CD4-positive, CD25-positive, alpha-beta regulatory T cell (primary cell): Measurements from ENCODE around the gene KCNQ2. TPM values are rescaled to one million over a fixed set of nuclear protein-coding genes. Genes with fewer than 3 reads are reported as not detected.

Experiments
- ATAC-seq, 2 donors: fragments of 150-1000 bp; cut with Tn5 transposase; one replicate each; pipeline ENCODE4 v1.10.0; 2021; ENCODE audit warnings: low read depth in 2 of 2, moderate number of reproducible peaks in 2 of 2, moderate library complexity in 1 of 2
- DNase-seq, 3 donors: peaks; one replicate each; pipeline versions ENCODE4 v3.0.0 to v3.0.0-alpha.2; 2012 to 2022; ENCODE audit warnings: mixed read lengths in 1 of 3
- H3K27ac ChIP-seq: one replicate; pipeline ENCODE4 v1.7.0; 2013; ENCODE audit warnings: mild to moderate bottlenecking, low read length; ENCODE audit not compliant: insufficient read depth, poor library complexity, severe bottlenecking
- H3K27me3 ChIP-seq: one replicate; pipeline ENCODE4 v1.7.0; 2013; ENCODE audit warnings: low read length; ENCODE audit not compliant: control insufficient read depth, insufficient read depth
- H3K36me3 ChIP-seq: one replicate; pipeline ENCODE4 v1.7.0; 2013; ENCODE audit warnings: mild to moderate bottlenecking, low read length, moderate library complexity; ENCODE audit not compliant: control insufficient read depth, insufficient read depth
- H3K4me1 ChIP-seq: 2 replicates; pipeline ENCODE4 v1.7.0; 2013; ENCODE audit warnings: mild to moderate bottlenecking, low read length; ENCODE audit not compliant: insufficient read depth, control insufficient read depth, poor library complexity, severe bottlenecking
- H3K4me3 ChIP-seq: one replicate; pipeline ENCODE4 v1.7.0; 2013; ENCODE audit warnings: low read depth, mild to moderate bottlenecking, low read length, moderate library complexity
- H3K9me3 ChIP-seq, 2 experiments: 1 replicate in 1 of 2; 2 replicates in 1 of 2; pipeline ENCODE4 v1.7.0; 2013; ENCODE audit warnings: low read length in 2 of 2, mild to moderate bottlenecking in 1 of 2, moderate library complexity in 1 of 2; ENCODE audit not compliant: control insufficient read depth in 2 of 2
- H3K27ac Mint-ChIP-seq, 3 donors: one replicate each; pipeline ENCODE4 v1.8.0; 2020 to 2022; ENCODE audit warnings: mild to moderate bottlenecking in 3 of 3, mixed read lengths in 3 of 3, moderate library complexity in 2 of 3
- H3K27me3 Mint-ChIP-seq: one replicate; pipeline ENCODE4 v1.8.0; 2022; ENCODE audit warnings: mild to moderate bottlenecking, mixed read lengths
- H3K36me3 Mint-ChIP-seq: one replicate; pipeline ENCODE4 v1.8.0; 2020; ENCODE audit warnings: mixed read lengths
- H3K4me1 Mint-ChIP-seq, 4 donors: one replicate each; pipeline ENCODE4 v1.8.0; 2020 to 2022; ENCODE audit warnings: mixed read lengths in 4 of 4, mild to moderate bottlenecking in 1 of 4
- H3K4me3 Mint-ChIP-seq, 4 donors: one replicate each; pipeline ENCODE4 v1.8.0; 2020 to 2022; ENCODE audit warnings: mild to moderate bottlenecking in 4 of 4, mixed read lengths in 4 of 4, moderate library complexity in 3 of 4
- H3K9me3 Mint-ChIP-seq, 7 donors: one replicate each; pipeline ENCODE4 v1.8.0; 2020 to 2022; ENCODE audit warnings: mixed read lengths in 7 of 7, mild to moderate bottlenecking in 3 of 7, moderate library complexity in 2 of 7
- polyA plus RNA-seq, 4 donors: library from polyadenylated mRNA; unstranded; fragments of 300-500 nt; fragmentation: Illumina TruSeq; gene quantifications; one replicate each; pipeline ENCODE4 v1.2.3, GENCODE V29; 2021
- total RNA-seq: library from RNA; stranded (reverse); gene quantifications from one replicate; pipeline ENCODE4 v1.2.3, GENCODE V29; 2022

The KCNQ2 gene
- total and polyA plus RNA-seq, 5 donors from 2014 or later = 0.77 to 1.1 (median 0.89) TPM; not detected in 2

DNA sequence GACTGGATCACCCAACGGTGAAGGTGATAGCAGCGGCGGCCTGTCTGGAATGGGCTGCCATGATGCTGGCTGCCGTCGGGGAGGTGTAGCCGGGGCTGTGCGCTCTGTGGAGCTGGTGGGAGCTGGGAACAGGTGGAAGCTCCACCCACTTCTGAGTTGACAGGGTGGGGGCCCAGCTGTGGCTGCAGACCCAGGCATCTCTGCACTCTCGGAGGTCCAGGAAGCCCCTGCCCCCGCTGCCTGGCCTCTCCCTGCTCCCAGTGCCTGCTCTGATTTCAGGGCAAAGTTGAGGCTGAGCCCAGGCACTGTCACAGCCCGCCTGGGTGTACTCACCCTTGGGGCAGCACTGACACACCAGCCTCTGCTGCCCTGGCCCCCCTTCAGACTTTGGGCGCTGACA, 93.2 kb downstream of the KCNQ2 start:
- Histone ChIP-seq H3K4me3 (no peak overlapping the region), H3K27ac (no peak overlapping the region), H3K36me3 (no peaks in the 10 kb centered on the region), H3K4me1 (no peaks in the 10 kb centered on the region), H3K27me3 (no peaks in the 10 kb centered on the region), H3K9me3 (no peaks in the 10 kb centered on the region)
- H3K27ac Mint-ChIP-seq = no peak overlapping the region
- peaks cover 0 to 5% (median 0%) of the 10 kb centered on the region in 7 donors for H3K9me3 Mint-ChIP-seq
- ATAC-seq (no peak), DNase-seq (no peak)
- H3K27me3 Mint-ChIP-seq = peaks cover 5% of the 10 kb centered on the region
- H3K4me3 Mint-ChIP-seq = no peak overlapping the region
- no peaks in the 10 kb centered on the region for H3K4me1 Mint-ChIP-seq
- no peaks in the 10 kb centered on the region for H3K36me3 Mint-ChIP-seq

DNA sequence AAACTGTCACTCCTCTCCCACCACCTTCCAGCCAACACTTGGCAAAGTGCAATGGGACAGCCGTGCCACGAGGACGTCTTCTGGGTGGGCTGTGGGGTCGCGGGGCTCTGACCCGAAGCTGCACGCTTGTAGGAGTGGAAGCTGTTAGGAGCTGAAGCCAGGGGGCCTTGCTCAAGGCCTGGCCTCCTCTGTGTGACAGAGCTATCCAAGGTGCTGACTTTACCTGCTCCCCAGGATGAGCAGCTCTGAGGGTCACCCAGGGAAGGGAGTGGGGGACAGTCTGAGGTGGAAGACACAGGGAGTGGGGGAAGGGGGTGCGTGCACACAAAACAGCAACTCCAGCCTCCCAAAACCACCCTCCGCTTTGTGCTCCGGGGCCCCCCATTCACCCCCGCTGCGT, 93.8 kb downstream of the KCNQ2 start:
- no peaks in the 10 kb centered on the region for H3K36me3 Mint-ChIP-seq
- H3K9me3 Mint-ChIP-seq = peaks cover 0 to 5% (median 0%) of the 10 kb centered on the region in 7 donors
- H3K4me3 Mint-ChIP-seq = no peak overlapping the region
- Histone ChIP-seq H3K4me3 (no peak overlapping the region), H3K27me3 (no peaks in the 10 kb centered on the region), H3K36me3 (no peaks in the 10 kb centered on the region), H3K27ac (no peak overlapping the region), H3K9me3 (no peaks in the 10 kb centered on the region), H3K4me1 (no peaks in the 10 kb centered on the region)
- no peaks in the 10 kb centered on the region for H3K4me1 Mint-ChIP-seq
- H3K27me3 Mint-ChIP-seq = peaks cover 5% of the 10 kb centered on the region
- H3K27ac Mint-ChIP-seq = no peak overlapping the region
- DNase-seq (no peak), ATAC-seq (no peak)

DNA sequence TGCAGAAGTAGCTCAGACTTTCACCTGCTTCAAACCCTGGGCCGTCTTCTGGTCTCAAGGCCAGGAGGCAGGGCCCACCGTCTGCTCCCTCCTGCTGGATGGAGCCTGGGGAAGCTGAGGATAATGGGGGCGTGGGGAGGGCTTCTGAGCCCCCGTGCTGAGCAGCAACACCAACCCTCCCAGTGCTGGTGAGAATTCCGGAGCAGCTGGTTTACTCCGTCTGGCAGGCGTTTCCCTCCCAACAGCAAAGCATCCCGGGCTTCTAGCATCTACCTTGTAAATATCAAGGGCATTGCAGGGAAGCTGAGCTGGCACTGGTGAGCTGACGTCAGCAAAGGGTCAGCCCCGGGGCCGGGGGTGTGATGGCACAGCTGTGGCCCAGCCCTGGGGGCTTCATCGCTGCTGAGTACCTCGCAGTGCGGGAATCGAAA, 94.5 kb downstream of the KCNQ2 start:
- no peaks in the 10 kb centered on the region for H3K4me1 ChIP-seq
- no peaks in the 10 kb centered on the region for H3K9me3 ChIP-seq
- DNase-seq = no peak
- Mint-ChIP-seq H3K36me3 (no peaks in the 10 kb centered on the region), H3K27ac (no peak overlapping the region), H3K27me3 (peaks cover 5% of the 10 kb centered on the region), H3K4me3 (no peak overlapping the region), H3K9me3 (peaks cover 0 to 5% (median 0%) of the 10 kb centered on the region in 7 donors), H3K4me1 (no peaks in the 10 kb centered on the region)
- H3K27me3 ChIP-seq = no peaks in the 10 kb centered on the region
- no peaks in the 10 kb centered on the region for H3K36me3 ChIP-seq
- no peak overlapping the region for H3K27ac ChIP-seq
- H3K4me3 ChIP-seq = no peak overlapping the region
- ATAC-seq = no peak

DNA sequence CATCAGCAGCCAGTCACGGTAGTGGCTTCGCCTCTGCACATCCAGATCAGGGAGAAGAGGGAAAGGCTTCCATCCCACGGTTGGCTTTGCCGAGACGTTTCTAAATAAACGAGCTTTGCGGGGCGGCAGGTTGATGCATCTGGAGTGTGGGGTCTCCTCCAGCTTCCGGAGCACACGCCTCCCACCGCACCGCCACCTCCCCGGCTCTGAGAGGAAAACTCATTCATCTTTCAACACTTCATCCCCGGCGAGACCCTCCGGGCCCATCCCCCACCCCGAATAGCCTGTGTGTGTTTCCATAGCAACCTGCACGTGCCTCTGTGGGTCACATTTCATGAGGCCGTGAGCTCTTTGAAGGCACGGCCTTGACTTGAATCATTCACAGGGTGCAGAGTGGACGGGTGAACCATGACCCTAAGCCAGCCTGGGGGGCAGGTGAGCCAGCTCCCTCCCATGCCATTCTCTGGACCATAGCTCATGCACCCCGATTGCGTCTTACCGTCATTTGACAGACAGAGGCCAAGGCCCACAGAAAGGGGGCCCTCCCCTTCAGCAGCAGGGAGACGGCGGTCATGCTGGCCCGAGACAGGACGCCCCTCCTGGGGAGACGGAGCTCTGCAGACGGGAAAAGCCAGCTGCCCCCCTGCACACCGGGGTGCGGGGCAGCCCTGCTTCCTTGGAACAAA, 95.1 kb downstream of the KCNQ2 start:
- ATAC-seq (no peak), DNase-seq (no peak)
- H3K4me3 Mint-ChIP-seq = no peak overlapping the region
- H3K27me3 Mint-ChIP-seq = peaks cover 5% of the 10 kb centered on the region
- no peaks in the 10 kb centered on the region for H3K4me1 Mint-ChIP-seq
- H3K36me3 ChIP-seq = no peaks in the 10 kb centered on the region
- no peaks in the 10 kb centered on the region for H3K36me3 Mint-ChIP-seq
- H3K4me1 ChIP-seq = no peaks in the 10 kb centered on the region
- no peaks in the 10 kb centered on the region for H3K27me3 ChIP-seq
- peak overlapping the region in 1 of 3 donors; percentile 45 for H3K27ac Mint-ChIP-seq
- H3K4me3 ChIP-seq = no peak overlapping the region
- H3K9me3 Mint-ChIP-seq = peaks cover 0 to 5% (median 0%) of the 10 kb centered on the region in 7 donors
- H3K9me3 ChIP-seq = no peaks in the 10 kb centered on the region
- H3K27ac ChIP-seq = no peak overlapping the region

DNA sequence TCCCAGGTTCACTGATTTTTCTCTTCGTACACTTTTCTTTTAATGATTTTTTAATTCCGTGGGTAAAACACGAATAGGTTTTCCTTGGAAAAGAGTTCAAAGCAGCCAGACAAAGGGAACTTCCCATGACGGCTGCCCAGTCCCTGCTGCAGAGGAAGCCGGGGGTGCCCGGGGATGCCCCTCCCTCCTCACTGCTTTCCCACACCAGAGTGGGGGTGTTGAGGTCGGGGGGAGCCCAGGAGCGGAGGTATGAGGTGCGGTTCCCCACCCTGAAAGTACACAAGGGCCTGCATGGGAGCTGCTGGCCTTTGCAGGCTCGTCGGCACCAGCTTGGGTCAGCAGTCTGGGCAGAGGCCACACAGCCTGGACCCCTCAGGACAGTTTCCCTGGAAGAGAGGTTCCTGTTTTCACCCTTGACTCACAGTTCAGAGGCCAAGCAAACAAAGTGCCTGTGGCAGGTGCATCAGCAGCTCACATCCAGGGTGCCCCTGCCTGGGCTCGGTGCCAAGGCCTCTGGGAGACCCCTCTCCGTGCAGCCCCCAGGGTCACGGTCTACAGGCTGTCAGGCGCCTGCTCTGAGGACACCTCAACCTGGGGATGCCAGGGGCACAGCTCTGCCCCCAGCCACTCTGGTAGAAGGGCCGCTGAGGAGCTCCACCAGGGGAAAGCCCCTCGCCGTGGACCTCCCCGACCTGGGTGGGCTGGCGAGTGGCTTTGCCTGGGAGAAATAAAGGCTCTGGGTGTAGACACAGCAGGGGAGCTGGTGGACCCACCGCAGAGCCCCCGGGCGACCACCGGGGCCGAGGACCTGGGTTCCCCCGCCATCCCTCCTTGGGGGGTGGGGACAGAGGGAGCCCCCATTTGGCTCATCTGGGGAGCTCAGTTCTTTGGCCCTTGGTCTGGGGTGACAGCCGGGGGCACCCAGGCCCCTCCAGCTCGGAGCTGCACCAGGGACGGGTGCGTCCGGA, 95.9 kb downstream of the KCNQ2 start:
- no peaks in the 10 kb centered on the region for H3K4me1 Mint-ChIP-seq
- no peak for DNase-seq
- H3K27me3 ChIP-seq = no peaks in the 10 kb centered on the region

DNA sequence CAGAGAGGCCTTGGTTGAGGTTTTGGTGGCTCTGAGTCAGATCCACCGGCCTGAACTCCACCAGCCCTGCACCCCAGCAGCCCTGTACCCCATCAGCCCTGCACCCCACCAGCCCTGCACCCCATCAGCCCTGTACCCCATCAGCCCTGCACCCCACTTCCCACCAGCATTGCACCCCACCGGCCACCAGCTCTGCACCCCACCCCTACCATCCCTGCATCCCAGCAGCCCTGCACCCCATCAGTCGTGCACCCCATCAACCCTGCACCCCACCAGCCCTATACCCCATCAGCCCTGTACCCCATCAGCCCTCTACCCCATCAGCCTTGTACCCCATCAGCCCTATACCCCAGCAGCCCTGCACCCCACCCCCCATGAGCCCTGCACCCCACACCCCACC, 97.0 kb downstream of the KCNQ2 start:
- no peak overlapping the region for H3K27ac ChIP-seq
- H3K9me3 ChIP-seq = no peaks in the 10 kb centered on the region
- ATAC-seq = no peak
- Mint-ChIP-seq H3K4me1 (no peaks in the 10 kb centered on the region), H3K27me3 (peaks cover 5% of the 10 kb centered on the region), H3K27ac (no peak overlapping the region), H3K4me3 (no peak overlapping the region), H3K9me3 (peaks cover 0 to 5% (median 0%) of the 10 kb centered on the region in 7 donors), H3K36me3 (no peaks in the 10 kb centered on the region)
- H3K36me3 ChIP-seq = no peaks in the 10 kb centered on the region
- H3K27me3 ChIP-seq = no peaks in the 10 kb centered on the region
- H3K4me3 ChIP-seq = no peak overlapping the region
- DNase-seq = no peak
- no peaks in the 10 kb centered on the region for H3K4me1 ChIP-seq

More for the DNA sequence above, 95.9 kb downstream of the KCNQ2 start:
- H3K4me3 ChIP-seq = no peak overlapping the region
- H3K27ac Mint-ChIP-seq = no peak overlapping the region
- peaks cover 0 to 5% (median 0%) of the 10 kb centered on the region in 7 donors for H3K9me3 Mint-ChIP-seq
- H3K27ac ChIP-seq = no peak overlapping the region
- no peaks in the 10 kb centered on the region for H3K9me3 ChIP-seq
- no peak for ATAC-seq
- H3K4me1 ChIP-seq = no peaks in the 10 kb centered on the region
- H3K36me3 Mint-ChIP-seq = no peaks in the 10 kb centered on the region
- peaks cover 5% of the 10 kb centered on the region for H3K27me3 Mint-ChIP-seq
- no peak overlapping the region for H3K4me3 Mint-ChIP-seq
- no peaks in the 10 kb centered on the region for H3K36me3 ChIP-seq

DNA sequence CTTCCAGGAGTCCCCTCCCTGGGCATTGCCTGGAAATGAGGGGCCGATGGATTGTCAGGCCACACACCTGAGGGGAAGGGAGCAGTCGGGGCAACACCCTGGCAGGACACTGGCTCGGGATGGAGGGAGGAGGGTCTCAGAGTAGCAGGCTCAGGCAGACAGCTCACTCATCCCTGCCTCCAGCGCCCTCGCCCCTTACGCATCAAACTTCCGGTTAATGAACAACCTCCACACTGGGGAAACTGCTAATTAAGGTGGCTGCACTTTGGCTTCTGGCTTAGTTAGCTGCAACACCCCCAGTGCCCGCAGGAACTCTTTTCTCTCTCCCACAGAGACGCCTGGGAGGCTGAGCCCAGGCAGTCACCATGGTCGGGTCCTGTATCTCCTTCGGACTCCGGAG, 98.0 kb downstream of the KCNQ2 start:
- Mint-ChIP-seq H3K9me3 (peaks cover 0 to 5% (median 0%) of the 10 kb centered on the region in 7 donors), H3K4me3 (no peak overlapping the region), H3K4me1 (no peaks in the 10 kb centered on the region), H3K36me3 (no peaks in the 10 kb centered on the region), H3K27me3 (peaks cover 5% of the 10 kb centered on the region), H3K27ac (no peak overlapping the region)
- DNase-seq (no peak), ATAC-seq (no peak)
- no peak overlapping the region for H3K27ac ChIP-seq
- H3K4me1 ChIP-seq = no peaks in the 10 kb centered on the region
- H3K4me3 ChIP-seq = no peak overlapping the region
- no peaks in the 10 kb centered on the region for H3K9me3 ChIP-seq
- H3K36me3 ChIP-seq = no peaks in the 10 kb centered on the region
- no peaks in the 10 kb centered on the region for H3K27me3 ChIP-seq
